GM21515 (cell line): ENCODE measurements around the gene SV2B.

ENCODE experiments used
- ATAC-seq: cut with Tn5 transposase; IDR thresholded peaks from one replicate; pipeline ENCODE4 v1.9.1; 2021; ENCODE audit not compliant: unreplicated experiment

The SV2B gene

DNA sequence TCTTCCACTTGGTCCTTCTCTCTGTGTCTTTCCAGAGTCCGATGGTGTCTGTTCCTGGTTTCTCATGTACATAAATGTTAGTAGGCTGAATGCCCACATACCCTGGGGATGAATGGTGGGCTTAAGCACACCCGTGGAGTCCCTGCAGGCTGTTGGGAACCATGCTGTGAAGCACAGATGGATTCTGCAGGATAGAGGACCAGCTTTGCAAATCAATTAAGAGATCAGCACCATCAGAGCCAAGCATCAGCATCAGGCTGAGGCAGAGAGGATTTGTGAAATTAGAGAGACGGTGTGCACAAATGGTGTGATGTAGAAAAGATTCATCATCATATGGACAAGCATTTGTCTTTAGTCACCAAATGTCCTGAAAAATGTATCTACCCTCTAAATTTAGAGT is 127.1 kb downstream of the SV2B start:
- no peak for ATAC-seq

DNA sequence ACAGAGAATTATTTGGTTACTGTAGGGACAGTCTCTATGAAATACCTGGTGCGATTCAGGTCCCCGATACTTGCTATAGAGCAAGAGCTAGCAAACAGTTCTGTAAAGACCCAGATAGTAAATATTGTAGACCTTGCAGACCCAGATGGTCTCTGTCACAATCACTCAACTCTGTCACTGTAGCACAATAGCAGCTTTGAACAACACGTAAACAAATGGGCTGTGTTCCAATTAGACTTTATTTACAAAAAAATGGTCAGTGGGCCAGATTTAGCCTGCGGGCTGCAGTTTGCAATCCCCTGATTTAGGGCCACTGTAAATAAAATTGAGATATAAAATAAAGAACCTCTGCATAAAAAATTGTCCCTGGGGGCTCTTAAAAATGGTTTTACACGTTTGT is 127.7 kb downstream of the SV2B start:
- no peak for ATAC-seq

DNA sequence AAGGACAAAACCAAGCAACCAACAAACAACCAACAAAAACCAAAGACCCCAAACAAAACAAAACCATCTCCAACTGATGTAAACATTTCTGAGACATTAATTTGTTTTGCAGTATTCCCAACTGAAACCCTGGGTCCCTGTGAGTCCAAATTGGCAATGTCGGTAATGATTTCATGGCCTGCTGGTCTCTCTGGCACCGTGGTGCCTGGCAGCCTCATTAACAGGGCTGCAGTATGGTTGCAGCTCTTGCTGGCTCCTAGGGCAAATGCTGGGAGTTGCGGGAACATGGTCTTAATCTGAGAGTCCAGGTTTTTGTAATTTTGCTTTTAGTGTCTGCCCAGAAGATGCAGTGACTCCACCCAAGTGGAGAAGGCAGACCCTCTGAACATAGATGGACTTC is 128.3 kb downstream of the SV2B start:
- ATAC-seq: no peak

DNA sequence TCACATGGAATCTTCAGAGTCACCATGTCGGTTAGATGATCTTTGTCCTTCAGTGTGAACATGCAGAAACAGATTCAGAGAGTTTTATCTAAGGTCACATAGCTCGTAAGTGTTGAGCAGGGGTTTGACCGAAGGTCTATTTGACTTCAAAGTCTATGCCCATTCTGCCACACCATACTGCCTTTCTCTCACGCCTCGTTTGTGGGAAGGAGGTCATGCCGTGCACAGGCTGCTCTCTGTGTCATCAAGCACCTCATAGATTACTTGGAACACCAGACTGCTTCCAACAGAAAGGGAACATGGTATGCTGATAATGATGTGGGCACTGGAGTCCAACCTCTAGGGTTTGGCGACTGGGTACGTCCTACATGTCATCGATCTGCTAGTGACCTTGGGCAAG is 128.8 kb downstream of the SV2B start:
- ATAC-seq: no peak

DNA sequence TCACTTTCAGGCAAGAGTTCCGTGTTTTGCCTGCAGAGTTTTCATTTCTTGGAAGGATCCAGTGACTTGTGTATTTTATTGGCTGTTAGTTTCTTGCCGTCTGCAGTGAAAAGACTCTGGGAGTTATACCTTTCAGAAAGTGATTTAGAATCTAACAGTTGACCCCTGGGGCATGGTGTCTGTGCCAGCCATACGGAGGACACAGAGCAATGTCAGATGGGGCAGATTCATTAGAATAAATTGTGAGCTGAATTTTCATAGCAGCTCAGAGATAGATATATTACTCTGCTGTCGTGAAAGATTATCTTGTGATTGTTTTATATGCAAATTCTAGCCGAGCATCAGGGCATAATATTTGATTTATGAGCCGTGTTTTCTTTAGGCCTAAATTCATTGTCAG is 131.6 kb downstream of the SV2B start:
- no peak for ATAC-seq

DNA sequence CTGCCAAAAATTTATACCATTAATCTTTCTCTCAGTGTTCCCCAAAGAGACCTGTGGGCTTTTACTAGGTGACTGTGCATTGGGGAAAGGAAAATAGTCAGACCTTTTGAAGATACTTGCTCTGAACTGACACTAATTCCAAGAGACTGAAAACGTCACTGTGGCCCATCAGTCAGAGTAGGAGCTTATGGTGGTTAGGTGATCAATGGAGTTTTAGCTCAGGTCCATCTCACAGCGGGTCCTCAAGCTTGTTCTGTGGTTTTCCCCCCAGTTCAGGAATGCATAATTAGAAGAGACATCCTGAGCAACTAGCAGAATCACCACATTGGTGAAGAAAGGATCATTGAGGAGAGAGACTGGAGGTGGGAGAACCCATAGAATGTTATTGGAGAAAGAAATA is 134.7 kb downstream of the SV2B start:
- ATAC-seq: no peak

DNA sequence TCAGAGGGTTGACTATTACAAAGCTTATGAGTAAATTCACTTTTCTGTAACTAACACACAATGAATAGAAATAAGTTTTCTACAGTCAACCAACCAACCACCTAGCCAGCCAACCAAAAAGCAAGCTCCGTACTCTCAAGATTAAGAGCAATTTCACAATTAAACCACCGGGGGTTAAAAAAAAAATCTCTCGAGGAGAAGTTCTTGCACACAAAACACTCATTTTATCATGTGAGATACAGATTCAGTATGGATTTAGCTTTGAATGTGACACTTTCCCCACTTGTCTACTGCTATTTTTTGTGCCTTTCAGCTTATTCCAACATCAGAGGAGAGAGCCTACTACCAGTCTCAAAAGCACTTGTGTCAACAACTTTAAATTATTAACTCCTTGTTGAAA is 135.3 kb downstream of the SV2B start:
- no peak for ATAC-seq

DNA sequence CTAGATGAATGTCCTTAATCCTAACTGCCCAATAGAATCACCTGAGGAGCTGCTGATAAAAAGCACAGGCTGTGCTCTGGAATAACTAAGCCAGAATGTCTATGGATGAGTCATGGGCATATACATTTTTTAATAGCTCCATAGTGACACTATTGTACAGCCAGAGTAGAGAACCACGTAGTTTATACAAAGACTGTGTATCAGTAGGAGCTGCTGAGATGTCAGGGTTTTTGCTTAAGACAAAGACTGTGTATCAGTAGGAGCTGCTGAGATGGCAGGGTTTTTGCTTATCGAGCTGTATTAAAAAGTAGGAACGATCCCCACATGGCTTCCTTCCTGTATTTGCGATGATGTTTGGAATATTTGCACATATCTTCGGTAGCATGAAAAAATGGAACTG is 137.4 kb downstream of the SV2B start:
- no peak for ATAC-seq

DNA sequence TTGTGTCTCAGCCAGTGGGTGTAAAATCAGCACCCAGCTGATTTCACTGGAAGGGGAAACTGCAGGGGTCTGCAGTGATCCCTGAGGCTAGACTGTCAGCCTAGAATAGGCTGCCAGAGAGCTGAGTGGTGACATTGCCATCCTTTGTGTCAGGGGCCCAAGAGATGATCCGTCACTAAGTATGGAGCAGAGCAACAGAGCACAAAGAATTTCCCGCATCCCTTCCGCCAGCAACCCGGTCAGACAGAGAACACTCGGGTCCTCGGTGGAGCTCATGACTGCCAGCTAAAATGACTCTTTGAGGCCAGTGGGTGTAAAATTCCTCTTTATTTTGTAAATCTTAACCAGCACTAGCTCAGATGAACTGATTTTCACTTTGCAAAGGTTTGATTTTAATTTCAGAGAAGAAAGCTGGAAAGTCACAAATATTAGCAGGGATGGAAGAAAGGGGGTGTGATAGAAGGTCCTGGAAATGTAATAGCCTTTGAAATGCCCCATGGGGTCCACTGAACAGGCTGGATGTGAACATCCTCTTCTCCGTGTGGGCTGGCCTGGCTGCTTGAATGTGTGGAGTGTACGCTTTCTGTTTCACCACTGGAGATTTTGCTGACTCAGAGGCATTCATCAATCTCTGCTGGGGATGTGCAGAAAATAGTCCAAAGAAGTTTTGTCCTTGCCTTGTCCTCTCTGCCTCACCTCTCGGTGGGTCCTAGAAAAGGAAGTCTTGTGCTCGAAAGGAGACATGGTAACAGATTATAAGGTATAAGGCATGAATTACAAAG is 138.8 kb downstream of the SV2B start:
- no peak for ATAC-seq

DNA sequence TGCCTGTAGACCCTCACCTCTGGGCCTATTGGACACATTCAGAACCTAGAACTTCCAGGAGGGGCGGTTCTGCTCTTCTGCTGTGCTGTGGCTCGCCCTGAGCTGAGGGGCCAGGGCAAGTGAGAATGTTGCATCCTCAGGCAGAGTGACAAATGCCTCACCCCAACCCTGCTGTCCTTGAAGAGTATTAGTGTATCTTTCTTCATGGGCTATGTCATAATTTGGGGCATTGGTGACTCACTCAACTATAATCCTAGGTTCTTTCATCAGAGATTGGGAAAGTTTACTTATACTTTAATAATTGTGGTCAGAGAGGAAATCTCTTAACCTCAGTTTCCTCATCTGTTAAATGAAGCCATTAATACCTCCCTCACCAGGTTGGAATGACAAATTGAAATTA is 143.8 kb downstream of the SV2B start:
- no peak for ATAC-seq

DNA sequence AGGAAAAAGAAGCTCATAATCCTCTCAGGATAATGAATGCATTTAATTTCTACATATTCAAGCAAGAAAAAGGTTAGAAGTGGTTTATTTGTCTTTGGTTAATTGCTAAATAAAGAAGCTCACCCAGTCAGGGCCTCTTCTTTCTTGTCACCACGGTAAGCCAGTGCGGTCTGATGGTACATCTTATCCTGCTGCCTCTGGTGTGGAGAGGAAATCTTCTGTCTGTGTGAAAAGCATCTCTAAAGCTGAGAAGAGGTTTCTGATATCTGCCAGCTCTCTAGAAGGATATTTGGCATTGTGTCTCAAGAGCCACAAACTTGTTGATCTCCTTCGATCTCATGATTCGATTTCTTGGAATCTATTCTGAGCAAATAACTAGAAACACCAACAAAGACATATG is 144.9 kb downstream of the SV2B start:
- ATAC-seq: no peak

DNA sequence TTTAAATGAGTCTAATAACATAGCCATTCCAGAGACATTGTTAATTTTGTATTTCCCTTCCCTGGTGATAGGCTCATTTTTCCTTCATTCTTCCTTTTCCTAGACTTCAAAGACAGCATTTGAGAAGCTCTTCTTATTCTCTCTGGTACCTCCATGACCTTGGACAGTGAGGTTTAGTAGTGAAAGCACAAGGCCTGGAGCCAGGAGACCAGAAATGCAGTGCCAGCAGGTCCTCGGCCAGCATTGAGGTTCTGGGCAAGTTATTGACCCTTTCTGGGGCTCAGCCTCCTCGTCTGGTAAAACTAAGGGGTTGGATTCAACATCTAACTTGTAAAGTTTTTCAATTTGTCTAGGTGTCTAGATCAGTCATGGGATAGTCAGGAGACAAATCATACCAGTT is 146.9 kb downstream of the SV2B start:
- no peak for ATAC-seq

DNA sequence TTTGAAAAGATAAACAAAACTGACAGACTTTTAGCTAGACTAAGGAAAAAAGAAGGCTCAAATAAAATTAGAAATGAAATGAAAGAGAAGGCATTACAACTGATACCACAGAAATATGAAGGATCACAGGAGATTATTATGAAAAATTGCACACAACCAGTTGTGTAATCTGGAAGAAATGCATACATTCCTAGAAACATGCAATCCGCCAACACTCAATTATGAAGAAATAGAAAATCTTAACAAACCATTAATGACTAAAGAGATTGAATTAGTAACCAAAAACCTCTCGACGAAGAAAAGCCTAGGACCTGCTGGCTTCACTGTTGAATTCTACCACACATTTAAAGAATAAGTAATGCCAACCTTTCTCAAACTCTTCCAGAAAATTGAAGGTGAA is 149.5 kb downstream of the SV2B start:
- ATAC-seq: no peak

DNA sequence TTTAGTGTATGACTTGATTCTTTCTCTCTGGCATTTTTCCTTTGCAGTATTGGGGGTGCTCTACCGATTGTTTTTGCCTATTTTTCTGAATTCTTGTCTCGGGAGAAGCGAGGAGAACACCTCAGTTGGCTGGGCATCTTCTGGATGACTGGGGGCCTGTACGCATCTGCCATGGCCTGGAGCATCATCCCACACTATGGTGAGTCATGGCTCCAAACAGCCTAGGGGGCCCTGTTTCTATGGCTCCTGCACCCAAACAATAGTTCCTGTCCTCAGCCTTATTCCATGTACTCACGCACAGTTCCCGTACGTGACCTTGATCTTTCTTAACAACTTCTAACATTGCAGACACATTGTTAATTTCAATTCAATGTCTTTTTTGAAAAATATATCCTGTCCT is 152.3 kb downstream of the SV2B start:
- no peak for ATAC-seq

DNA sequence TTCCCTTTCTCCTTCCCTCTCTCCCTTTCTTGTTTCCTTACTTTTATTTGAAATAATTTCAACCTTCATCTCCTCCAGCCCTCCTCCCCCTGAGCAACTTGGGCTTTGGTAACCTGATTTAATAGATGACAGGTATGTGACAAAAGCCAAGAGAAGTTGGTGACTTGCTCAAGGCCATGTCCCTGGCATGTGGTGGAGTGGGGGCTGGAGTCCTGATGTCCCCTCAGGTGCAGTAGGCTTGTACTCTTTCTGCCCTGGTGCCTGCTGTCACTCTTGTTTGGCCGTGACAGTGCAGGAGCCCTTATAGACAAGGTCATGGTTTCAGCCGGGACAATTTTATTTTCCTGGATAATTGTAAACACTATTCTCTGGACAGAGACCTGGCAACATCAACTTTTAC is 152.7 kb downstream of the SV2B start:
- no peak for ATAC-seq

DNA sequence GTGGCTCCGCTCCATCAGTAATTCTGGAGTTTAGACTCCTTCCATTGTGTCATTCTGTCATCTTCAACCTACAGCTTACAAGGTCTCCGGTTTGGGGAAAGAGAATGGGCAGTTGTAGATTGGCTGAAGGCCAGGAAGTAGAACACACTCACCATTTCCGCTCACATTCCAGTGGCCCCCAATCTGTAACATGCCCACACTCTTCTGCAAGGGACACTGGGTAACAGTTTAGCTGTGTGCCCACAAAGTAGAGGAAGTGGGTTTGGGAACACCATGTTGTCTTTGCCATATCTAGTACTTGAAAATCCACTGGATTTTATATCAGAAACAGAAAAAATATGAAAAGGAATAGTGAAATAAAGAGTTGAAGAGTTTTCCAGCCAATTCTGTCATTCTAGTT is 153.5 kb downstream of the SV2B start:
- ATAC-seq: no peak

DNA sequence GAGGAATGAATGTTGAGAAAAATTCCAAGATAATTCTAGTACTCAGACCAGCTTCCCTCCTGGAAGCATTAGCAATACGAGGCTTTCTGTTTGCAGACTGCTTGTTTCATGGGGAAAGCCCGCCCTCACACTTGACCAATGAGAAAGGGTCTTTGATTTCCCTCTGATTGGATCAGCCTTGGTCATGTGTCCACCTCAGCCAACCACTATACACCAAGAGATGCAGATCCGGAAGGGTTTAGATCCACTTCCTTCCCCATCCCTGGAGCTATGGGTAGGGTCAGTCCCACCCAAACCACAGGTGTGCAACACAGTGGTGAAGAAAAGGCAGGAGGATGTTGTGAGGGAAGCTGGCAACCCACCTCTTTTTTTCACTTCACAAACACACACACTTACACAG is 154.7 kb downstream of the SV2B start:
- no peak for ATAC-seq

DNA sequence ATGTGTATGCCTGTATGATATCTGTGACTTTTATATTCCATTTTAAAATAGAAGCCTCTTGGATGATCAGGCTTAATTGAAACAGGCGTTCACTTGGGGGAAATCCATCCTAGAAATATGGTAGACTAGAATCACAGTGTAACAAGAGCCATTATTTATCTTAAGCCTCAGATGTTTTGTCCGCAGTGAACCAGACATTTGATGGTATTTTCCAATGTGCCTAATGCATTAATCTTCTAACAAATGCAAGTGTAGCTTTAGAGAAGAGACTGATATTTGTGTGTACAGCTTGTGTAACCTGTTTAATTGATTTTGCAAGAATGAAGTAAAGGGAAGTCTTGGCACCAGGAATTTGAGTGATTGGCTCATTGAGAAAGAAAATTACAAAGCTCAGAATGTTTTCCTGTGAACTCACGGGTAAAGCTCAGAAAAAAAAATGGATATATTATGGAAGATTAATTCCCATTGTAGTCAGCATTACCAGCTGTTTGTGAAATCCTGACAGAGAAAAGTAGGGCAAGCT is 155.7 kb downstream of the SV2B start:
- no peak for ATAC-seq

DNA sequence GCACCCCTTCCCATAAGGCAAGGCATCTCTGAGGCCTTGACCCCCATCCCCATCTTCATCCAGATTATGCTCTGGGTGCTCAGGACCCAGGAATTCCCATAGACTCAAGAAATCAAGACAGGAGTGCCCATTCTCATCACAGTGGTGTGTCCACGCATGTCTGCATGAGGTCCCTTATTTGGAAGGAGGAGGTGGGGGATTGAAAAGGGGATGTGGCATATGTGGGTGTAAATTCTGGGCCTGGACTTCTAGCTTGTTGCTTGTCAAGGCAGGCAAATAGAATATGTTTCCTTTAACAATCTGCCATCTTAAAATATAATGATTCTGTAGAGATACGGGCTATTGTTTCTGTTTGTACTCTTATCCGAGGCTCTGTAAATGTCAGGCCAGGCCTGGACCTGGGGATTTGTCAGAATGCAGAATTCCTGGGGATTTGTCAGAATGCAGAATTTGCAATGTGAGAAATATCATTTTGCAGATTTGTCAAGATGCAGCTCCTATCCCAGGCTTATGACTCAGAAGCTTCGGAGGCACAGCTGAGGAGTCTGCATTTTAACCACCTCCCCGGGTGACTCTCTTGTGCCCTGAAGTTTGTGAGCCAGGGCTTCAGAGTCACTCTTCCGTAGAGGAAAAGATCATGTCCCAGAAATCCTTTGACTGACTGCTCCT is 157.8 kb downstream of the SV2B start:
- ATAC-seq: no peak

DNA sequence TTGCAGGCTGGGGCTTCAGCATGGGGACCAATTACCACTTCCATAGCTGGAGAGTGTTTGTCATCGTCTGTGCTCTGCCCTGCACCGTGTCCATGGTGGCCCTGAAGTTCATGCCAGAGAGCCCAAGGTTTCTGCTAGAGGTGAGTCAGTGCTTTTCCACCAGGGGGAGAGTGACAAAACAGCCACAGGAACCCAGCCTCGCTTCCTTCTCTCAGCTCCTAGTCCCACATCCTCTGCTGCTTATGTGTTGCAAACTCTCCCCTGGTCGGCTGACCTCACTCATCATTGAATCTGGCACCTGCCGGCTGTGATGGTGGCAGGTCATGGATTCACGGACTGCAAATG is 158.3 kb downstream of the SV2B start:
- ATAC-seq: no peak

DNA sequence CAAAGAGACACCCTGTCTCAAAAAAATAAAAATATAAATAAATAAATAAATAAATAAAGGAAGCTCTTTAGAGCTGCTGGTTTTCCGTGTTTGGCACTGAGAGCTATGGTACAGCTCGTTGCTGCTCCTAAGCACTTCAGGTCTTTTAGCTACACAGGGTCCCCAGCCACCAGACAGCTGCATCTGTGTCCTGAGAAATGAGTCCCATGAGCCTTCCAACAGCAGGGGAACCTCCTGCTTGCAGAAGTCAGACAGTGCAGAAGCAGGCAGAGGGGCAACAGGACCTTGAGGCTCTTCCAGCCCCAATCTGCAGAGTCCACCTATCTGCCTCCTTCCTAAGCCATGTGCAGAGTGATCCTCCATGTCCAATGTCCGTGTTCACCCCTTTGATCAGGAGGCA is 159.0 kb downstream of the SV2B start:
- no peak for ATAC-seq

DNA sequence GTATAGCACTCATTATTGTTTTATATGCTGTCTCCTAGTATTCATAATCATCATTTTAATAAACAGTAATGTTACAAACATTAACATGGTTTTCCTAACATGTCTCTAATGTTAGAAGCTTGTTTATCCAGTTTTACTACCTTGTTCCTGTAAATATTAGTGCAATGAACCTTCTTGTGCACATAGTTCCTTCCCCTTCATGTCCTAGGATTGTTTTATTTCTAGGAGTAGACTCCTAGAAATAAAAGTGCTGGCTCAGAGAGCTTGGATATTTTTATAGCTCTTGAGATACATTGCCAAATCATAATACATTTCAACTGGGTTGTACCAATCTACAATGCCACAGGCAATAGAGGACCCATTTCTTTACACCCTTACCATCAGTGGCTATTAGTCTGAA is 161.3 kb downstream of the SV2B start:
- ATAC-seq: no peak
